Activated T-cell treated with anti-CD3 and anti-CD28 coated beads, Interleukin-2, amount 50 U/mL, for 1 hour (primary cell): Measurements from ENCODE around the gene PDGFB.

Experiments used
- DNase-seq: peaks from one replicate; pipeline ENCODE4 v3.0.0-alpha.2; 2020

PDGFB gene

GRCh38 chr22:39238966-39239505 lies 5.7 kb downstream of the PDGFB start:
- no peak for DNase-seq

- no peak for DNase-seq
These were observed 6.2 kb downstream of the PDGFB start for GRCh38 chr22:39238561-39238960.

- no peak for DNase-seq
These were observed 6.7 kb downstream of the PDGFB start for GRCh38 chr22:39238101-39238466.

- no peak for DNase-seq
These were observed 7.3 kb downstream of the PDGFB start for GRCh38 chr22:39237318-39238100.

DNA sequence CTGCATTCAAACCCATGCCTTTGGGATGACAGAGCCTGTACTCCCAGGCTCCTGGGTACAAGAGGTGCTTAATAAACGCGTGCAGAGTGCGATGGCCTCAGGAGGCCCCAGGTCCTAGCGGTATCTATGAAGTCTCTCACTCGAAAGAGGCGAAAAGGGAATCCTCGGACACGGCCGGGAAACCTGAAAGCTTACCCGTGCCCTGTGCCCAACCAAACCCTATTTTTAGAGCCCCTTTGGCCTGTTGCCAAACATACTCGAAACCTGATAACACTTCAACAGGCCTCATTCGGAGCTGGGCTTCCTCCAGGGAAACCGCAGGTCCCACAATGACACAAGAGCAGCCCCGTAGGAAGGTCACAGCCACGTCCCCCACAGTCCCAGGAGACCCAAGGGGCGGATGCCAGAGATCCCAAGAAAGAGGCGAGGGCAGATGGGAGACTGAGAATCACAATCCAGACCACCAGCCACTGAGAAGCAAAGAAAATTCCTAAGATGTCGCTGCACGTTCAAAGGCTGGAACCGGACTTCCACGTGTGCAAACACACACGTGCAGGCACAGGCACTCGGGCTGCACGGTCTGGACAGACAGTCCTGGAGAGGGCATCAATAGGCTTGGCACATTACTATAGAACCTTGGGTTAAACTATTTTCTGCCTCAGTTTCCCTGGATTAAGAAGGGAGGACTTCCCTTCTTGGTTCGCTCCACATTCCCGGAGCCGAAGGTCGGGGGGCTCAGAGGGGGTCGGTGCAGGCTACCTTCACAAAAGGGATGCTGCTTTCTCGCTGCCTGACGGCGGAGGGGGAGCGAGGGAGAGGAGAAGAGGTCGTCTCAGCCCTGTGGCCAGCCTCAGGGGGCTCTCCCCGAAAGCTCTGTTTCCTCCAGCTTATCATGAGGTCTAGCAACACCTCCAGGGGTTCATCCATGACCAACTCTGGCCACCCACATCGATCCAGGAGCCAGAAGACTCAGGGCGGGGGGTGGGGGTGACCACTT lies 8.2 kb downstream of the PDGFB start:
- peak; percentile 49 for DNase-seq

- no peak for DNase-seq
These were observed 9.7 kb downstream of the PDGFB start for GRCh38 chr22:39234867-39235687.

DNA sequence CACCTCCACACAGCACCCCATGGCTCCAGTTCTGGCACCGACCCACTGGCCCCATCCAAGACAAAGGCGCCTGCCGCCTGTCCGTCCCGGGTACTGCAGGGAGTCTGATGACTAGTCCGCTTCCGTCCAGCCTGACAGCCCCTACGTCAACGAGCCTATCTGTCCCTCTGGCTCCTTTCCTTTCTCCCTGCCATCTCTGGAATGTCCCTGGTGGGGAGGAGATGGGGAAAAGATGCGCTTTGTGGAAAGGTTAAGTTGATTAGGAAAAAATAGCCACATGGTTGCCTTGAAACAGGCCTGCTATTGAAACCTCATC lies 10.4 kb downstream of the PDGFB start:
- no peak for DNase-seq

- DNase-seq: no peak
These were observed 10.9 kb downstream of the PDGFB start for GRCh38 chr22:39233710-39234471.

DNA sequence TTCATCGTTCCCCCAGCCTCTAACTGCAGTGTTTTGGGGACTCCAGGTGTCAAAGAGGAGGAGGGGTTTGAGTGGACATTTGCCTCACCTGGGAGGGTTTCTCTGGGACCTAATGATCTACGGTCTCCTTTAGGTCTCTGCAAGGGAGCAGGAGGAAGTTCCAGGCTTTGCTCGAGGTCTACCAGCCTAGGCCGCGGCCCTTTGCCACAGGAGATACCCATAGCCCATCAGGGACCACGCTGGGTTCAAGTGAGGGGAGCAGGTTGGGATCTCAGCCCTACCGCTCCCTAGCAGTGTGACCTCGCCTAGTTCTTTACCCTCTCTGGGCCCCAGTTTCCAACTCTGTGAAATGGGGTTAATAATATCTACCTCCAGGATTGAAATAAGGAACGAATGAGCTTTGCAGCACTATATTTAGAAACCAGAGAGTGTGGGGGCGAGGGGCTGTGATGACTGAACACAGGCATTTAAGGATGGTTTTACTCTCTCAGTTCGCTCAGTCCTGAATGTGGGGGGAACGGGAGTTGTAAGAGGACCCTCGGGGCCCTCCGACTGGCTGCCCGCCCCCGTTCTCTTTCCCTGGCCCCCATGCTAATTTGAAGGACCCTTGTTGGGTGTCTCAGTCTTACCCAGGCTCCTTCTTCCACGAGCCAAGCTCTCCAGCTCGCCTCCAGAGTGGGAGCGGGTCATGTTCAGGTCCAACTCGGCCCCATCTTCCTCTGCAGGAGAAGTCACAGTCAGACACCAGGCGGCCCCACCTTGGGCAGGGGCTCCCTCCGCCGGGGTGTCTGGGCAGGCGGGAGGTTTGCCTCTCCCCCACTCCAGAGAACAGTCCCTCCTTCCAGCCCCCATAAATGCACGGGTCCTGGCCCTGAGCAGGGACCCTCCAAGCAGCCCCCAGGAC lies 11.7 kb downstream of the PDGFB start:
- no peak for DNase-seq

DNA sequence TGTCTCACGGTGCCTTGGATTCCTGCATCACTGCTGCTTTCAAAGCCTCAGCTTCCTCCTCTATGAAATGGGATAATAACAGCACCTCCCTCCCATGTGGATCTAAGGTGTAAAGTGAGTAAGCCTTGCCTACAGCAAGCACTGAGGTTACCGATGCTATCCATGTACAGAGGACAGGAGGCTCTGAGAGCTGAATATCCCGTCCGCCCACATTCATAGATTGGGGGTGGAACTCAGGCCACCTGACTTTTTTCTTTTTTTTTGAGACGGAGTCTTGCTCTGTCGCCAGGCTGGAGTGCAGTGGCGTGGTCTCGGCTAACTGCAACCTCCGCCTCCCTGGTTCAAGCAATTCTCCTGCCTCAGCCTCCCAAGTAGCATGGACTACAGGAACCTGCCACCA lies 12.5 kb downstream of the PDGFB start:
- no peak for DNase-seq

GRCh38 chr22:39231197-39231950 lies 13.4 kb downstream of the PDGFB start:
- no peak for DNase-seq

DNA sequence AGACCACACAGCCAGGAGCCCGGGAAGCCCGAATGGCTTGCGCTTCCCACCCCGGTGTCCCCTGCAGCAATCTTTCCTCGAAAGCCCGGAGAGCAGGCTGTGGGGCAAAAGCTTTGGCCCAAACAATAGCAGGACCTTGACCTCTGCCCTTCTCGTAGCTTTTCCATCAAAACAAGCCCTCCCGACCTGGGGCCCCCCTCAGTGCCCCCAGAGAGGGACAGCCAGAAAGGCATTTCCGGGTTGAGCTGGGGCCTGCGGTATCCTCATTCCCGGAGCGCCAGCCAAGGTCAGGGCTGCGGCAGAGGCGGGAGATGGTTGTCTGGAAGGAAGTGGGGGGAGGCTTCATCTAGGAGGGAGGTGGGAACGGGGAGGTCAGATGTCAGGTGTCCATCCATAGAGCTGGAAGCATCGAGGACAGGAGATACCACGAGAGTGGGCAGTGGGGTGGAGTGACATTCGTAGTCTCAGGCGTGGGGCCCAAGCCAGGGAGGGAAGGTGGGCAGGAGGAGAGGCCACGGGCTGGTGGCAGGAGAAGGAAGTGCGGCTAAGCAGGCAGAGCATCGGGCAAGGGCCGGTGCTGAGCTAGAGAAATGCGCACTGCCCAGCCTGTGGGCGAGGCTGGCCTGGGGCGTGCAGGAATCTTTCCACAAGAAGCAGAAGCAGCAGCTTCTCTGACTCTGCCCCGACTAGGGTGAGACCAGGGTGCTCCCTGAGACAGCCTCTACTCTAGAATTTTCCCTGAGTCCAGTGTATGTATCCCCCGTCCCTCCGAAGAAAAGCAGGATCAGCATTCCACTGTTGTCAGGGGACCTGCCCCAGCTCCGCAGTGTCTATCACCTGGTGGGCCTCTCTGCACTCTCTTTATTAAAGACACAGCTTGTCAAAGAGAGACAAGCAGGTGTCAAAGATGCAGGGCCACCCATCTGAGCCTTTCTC lies 14.3 kb downstream of the PDGFB start:
- DNase-seq: no peak

- DNase-seq: no peak
These were observed 15.0 kb downstream of the PDGFB start for GRCh38 chr22:39229688-39230260.

DNA sequence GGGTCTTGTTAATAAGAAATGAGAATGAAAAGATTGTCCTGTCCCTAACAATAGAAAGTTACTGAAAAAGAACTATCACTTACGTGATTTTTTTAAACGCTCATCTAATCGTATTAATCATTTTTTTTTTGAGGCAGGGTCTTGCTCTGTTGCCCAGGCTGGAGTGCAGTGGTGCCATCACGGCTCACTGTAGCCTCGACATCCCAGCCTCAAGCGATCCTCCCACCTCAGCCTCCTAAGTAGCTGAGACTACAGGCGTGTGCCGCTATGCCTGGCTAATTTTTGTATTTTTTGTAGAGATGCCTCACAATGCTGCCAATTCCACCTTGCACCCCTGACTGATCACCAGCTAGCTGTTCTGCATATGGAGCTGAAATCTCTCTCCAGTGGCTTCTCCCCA lies 15.7 kb downstream of the PDGFB start:
- DNase-seq: no peak

DNA sequence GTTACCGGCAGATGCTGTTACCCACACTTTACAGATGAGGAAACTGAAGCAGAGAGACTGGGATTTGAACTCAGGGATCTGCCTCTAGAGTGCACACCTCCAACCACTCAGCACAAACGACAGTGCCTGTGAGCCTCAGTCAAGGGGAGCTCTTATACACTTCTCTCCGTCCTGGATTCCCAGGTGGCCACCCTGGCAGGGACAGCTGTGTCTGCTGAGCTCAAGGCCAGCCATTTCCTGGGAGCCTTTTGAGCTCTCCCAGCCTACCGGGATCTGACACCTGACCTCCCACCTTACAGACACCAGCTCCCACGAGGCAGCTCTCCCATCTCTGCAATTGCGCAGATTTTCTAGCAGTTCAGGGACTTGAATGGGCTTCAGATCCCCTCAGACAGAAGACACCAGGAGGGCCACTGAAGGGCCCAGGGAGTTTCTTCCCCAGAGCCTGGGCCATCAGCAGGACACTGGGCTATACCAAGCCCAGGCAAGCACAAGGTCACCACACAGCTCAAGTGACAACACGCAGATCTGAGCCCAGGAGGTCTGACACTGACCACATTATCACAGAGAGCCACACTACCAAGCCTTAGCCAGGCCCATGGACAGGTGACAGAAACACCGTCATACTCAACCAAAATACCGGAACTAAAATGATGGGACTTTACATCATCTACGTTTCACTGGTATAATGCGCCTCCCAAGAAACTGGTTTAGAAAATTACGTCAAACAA lies 17.1 kb downstream of the PDGFB start:
- no peak for DNase-seq

GRCh38 chr22:39226353-39226752 lies 18.4 kb downstream of the PDGFB start:
- no peak for DNase-seq

GRCh38 chr22:39225591-39225990 lies 19.2 kb downstream of the PDGFB start:
- no peak for DNase-seq

- DNase-seq: no peak
These were observed 20.2 kb downstream of the PDGFB start for GRCh38 chr22:39224550-39224949.
